Panc1 (cell line): ENCODE results near the gene MRM3. TPM values are rescaled to one million over a fixed set of nuclear protein-coding genes. Genes with fewer than 3 reads are reported as not detected.

Experiments used
- ATAC-seq: fragments of 200-7000 bp; cut with Tn5 transposase; 2 replicates; pipeline ENCODE4 v1.9.1; 2020; ENCODE audit warnings: mild to moderate bottlenecking, moderate library complexity
- BruUV-seq: library from RNA; stranded (reverse); fragments of 400-500 nt; replicated peaks from 2 replicates; lab custom pipeline; 2021; lab: Mats Ljungman, UMichigan
- CTCF ChIA-PET: fragments of 300-600 bp; sonication (Branson Sonifier 250); formaldehyde crosslinking; loops from one replicate; lab custom pipeline; 2022; ENCODE audit warnings: antibody characterized with exemption; lab: Charles Lee
- POLR2A ChIA-PET: fragments of 300-600 bp; sonication (Branson Sonifier 250); formaldehyde crosslinking; loops from one replicate; lab custom pipeline; 2022; ENCODE audit warnings: antibody characterized with exemption; lab: Charles Lee
- DNase-seq: peaks from one replicate; pipeline ENCODE4 v3.0.0-alpha.2; 2010; ENCODE audit warnings: low read depth, low spot score
- H3K27ac ChIP-seq: 2 replicates; pipeline ENCODE4 v1.5.1; 2011; ENCODE audit warnings: mild to moderate bottlenecking, low read length, inconsistent platforms
- H3K27me3 ChIP-seq: fragments of 200-500 bp; sonication (Bioruptor generic); 2 replicates; pipeline ENCODE4 v1.6.0; 2014; ENCODE audit warnings: low read length, inconsistent platforms; ENCODE audit not compliant: control insufficient read depth, insufficient read depth
- H3K36me3 ChIP-seq: fragments of 200-500 bp; sonication (Bioruptor generic); 2 replicates; pipeline ENCODE4 v1.5.1; 2014; ENCODE audit warnings: inconsistent platforms, mild to moderate bottlenecking, low read length, moderate library complexity; ENCODE audit not compliant: control insufficient read depth, insufficient read depth
- H3K4me1 ChIP-seq: 2 replicates; pipeline ENCODE4 v1.5.1; 2011; ENCODE audit warnings: inconsistent platforms, mild to moderate bottlenecking, low read length, moderate library complexity; ENCODE audit not compliant: control insufficient read depth, insufficient read depth
- H3K4me3 ChIP-seq, 2 experiments: 2 replicates each; pipeline ENCODE4 v1.5.1; 2011 to 2012; ENCODE audit warnings: low read depth in 2 of 2, low read length in 2 of 2, mild to moderate bottlenecking in 2 of 2, inconsistent platforms in 1 of 2, moderate library complexity in 1 of 2
- H3K9me3 ChIP-seq: fragments of 200-500 bp; sonication (Bioruptor generic); 2 replicates; pipeline ENCODE4 v1.5.1; 2014; ENCODE audit warnings: low read depth, mild to moderate bottlenecking, inconsistent platforms, low read length, moderate library complexity; ENCODE audit not compliant: control insufficient read depth, insufficient read depth
- CTCF ChIP-seq: fragments of 450-650 bp; IDR thresholded peaks from 2 replicates; pipeline ENCODE4 v1.5.1; 2017; ENCODE audit warnings: mild to moderate bottlenecking
- POLR2AphosphoS5 ChIP-seq: IDR thresholded peaks from 2 replicates; pipeline ENCODE4 v1.6.1; 2012; ENCODE audit warnings: mild to moderate bottlenecking, low read depth, low read length, moderate library complexity
- REST ChIP-seq, 2 experiments: IDR thresholded peaks; 2 replicates each; pipeline ENCODE4 v1.6.1; 2011 to 2012; ENCODE audit warnings: low read depth in 2 of 2, control low read depth in 1 of 2, low read length in 1 of 2, mild to moderate bottlenecking in 1 of 2, moderate library complexity in 1 of 2; ENCODE audit not compliant: insufficient read depth in 1 of 2
- SIN3A ChIP-seq: IDR thresholded peaks from 2 replicates; pipeline ENCODE4 v1.6.1; 2012; ENCODE audit warnings: low read depth, mild to moderate bottlenecking, low read length, moderate library complexity, borderline replicate concordance; ENCODE audit not compliant: insufficient read depth
- TCF7L2 ChIP-seq: IDR thresholded peaks from 2 replicates; pipeline ENCODE4 v1.6.1; 2011; ENCODE audit warnings: mild to moderate bottlenecking, low read depth, low read length, inconsistent platforms
- in situ Hi-C: cut with HindIII; loops from 2 replicates; pipeline ENCODE4 v1.10.0; 2016; ENCODE audit warnings: low sequenced_read_pairs, low pct_unique_long_range_greater_than_20kb
- intact Hi-C: fragments of 100-400 bp; cut with micrococcal nuclease; formaldehyde crosslinking; loops from one replicate; pipeline ENCODE4 v1.10.0; 2022; ENCODE audit not compliant: unreplicated experiment
- total RNA-seq: library from RNA; stranded (reverse); gene quantifications from one replicate; pipeline ENCODE4 v1.2.1, GENCODE V29; 2021; ENCODE audit not compliant: unreplicated experiment

MRM3 gene
- total RNA-seq, 1 experiment from 2014 or later = 13.4 TPM

DNA sequence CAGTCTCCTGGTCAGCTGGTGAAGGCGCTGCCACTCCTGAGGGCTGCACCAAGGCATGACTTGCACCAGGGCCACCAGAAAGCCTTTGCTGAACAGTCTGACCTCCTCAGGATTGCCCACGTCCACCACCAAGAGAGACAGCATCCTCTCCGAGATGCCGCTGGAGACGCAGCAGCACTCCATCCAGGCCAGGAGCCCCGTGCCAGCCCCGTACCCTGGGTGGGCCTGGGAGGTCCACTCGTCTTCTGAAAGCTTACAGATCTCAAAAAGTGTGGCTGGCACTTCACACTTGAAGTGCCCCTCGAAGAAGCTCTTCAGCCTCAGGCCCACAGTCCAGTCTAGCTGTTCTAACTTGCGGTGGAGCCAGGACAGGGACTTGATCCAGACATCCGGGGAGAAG lies 36.7 kb upstream of the MRM3 start:
- intact Hi-C loops = no loop called here
- ChIA-PET POLR2A (no interaction called here), CTCF (no interaction called here)
- no peaks in the 10 kb centered on the region for H3K27me3 ChIP-seq
- no peak overlapping the region for H3K4me3 ChIP-seq
- no peak for DNase-seq
- no peaks in the 10 kb centered on the region for H3K4me1 ChIP-seq
- TF ChIP-seq REST (IDR thresholded peaks at IDR 0.05; ENCODE audit: insufficient read depth in 1 of 2, low read depth in 2 of 2, low read length in 1 of 2) (no peak), TCF7L2 (no peak), CTCF (no peak), POLR2AphosphoS5 (no peak)
- H3K27ac ChIP-seq = no peak overlapping the region
- H3K9me3 ChIP-seq = no peaks in the 10 kb centered on the region
- peaks cover 6% of the 10 kb centered on the region for H3K36me3 ChIP-seq
- ATAC-seq = no peak
- no TSS peak for BruUV-seq
- in situ Hi-C loops = no loop called here

GRCh38 chr17:746181-746580 lies 36.0 kb upstream of the MRM3 start:
- ChIA-PET CTCF (no interaction called here), POLR2A (no interaction called here)
- DNase-seq = no peak
- H3K27me3 ChIP-seq = no peaks in the 10 kb centered on the region
- no peak for ATAC-seq
- in situ Hi-C loops (no loop called here), intact Hi-C loops (no loop called here)
- H3K4me3 ChIP-seq = no peak overlapping the region
- no TSS peak for BruUV-seq
- no peaks in the 10 kb centered on the region for H3K9me3 ChIP-seq
- peaks cover 4% of the 10 kb centered on the region; the same call in 1 of the 2 replicates for H3K4me1 ChIP-seq
- H3K36me3 ChIP-seq = peaks cover 6% of the 10 kb centered on the region
- no peak overlapping the region for H3K27ac ChIP-seq
- no peak for TF ChIP-seq SIN3A
- TF ChIP-seq TCF7L2 = no peak
- no peak for TF ChIP-seq REST (IDR thresholded peaks at IDR 0.05; ENCODE audit: insufficient read depth in 1 of 2, low read depth in 2 of 2, low read length in 1 of 2)
- no peak for TF ChIP-seq POLR2AphosphoS5
- TF ChIP-seq CTCF = no peak
